Osteoblast (primary cell): ENCODE data around the gene NANOS3. TPM values are rescaled to one million over a fixed set of nuclear protein-coding genes. Genes with fewer than 3 reads are reported as not detected.
A peak's percentile ranks its signal among the peaks of the same experiment; 100 is the strongest.

Experiments used
- DNase-seq: peaks from one replicate; pipeline ENCODE4 v3.0.0; 2011; ENCODE audit warnings: low spot score, mixed read lengths; ENCODE audit not compliant: insufficient read length; ENCODE audit errors: missing footprints
- H2AFZ ChIP-seq: 2 replicates; pipeline ENCODE4 v1.6.0; 2011; ENCODE audit warnings: mild to moderate bottlenecking, low read length
- H3K27ac ChIP-seq: 2 replicates; pipeline ENCODE4 v1.5.1; 2011; ENCODE audit warnings: mild to moderate bottlenecking, low read depth, low read length, moderate library complexity
- H3K27me3 ChIP-seq: 2 replicates; pipeline ENCODE4 v1.6.0; 2012; ENCODE audit warnings: mild to moderate bottlenecking, control low read depth, inconsistent platforms, low read length, moderate library complexity; ENCODE audit not compliant: insufficient read depth
- H3K36me3 ChIP-seq: 2 replicates; pipeline ENCODE4 v1.5.1; 2011; ENCODE audit warnings: mild to moderate bottlenecking, low read length, control low read depth, moderate library complexity; ENCODE audit not compliant: insufficient read depth
- H3K4me1 ChIP-seq: 2 replicates; pipeline ENCODE4 v1.5.1; 2011; ENCODE audit warnings: mild to moderate bottlenecking, low read length, control low read depth, moderate library complexity; ENCODE audit not compliant: insufficient read depth
- H3K4me2 ChIP-seq: 2 replicates; pipeline ENCODE4 v1.6.0; 2011; ENCODE audit warnings: mild to moderate bottlenecking, low read length; ENCODE audit not compliant: insufficient read depth
- H3K4me3 ChIP-seq: fragments of 200-600 bp; sonication (generic); 3 replicates; pipeline ENCODE4 v1.5.1; 2012; ENCODE audit warnings: mild to moderate bottlenecking, low read length, inconsistent platforms; ENCODE audit not compliant: insufficient read depth
- H3K79me2 ChIP-seq: 2 replicates; pipeline ENCODE4 v1.6.0; 2012; ENCODE audit warnings: mild to moderate bottlenecking, low read length, control low read depth, inconsistent platforms; ENCODE audit not compliant: insufficient read depth
- H3K9me3 ChIP-seq: 2 replicates; pipeline ENCODE4 v1.5.1; 2011; ENCODE audit warnings: low read depth, low read length, control low read depth
- H4K20me1 ChIP-seq: 2 replicates; pipeline ENCODE4 v1.6.0; 2012; ENCODE audit warnings: mild to moderate bottlenecking, low read length, control low read depth; ENCODE audit not compliant: insufficient read depth
- total RNA-seq: library from RNA; depleted of rRNA; stranded (reverse); fragments of >200 nt; gene quantifications from 2 replicates; pipeline ENCODE4 v1.2.3, GENCODE V29; 2012
- TF ChIP-seq, protein P1 (sequence below): IDR thresholded peaks from 2 replicates; pipeline ENCODE4 v1.5.1; 2011; ENCODE audit warnings: mild to moderate bottlenecking, low read depth, low read length, moderate library complexity; ENCODE audit errors: extremely low read depth

The NANOS3 gene
- total RNA-seq, 1 donor = not detected

DNA sequence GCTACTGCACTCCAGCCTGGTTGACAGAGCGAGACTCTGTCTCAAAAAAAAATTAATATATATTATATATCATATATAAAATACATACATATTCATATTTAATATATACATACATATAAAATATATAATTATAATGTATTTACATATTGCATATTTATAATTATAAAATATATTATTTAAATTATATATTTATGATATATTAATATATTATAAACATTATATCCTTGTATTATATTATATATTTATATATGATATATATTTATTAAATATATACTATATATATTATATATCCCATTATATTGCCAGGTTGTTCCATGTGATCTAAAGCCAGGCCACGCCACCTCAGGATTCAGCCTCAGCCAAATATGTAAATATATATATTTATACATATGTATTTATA is 19.3 kb downstream of the NANOS3 start:
- no peak overlapping the region for H2AFZ ChIP-seq
- peaks cover 14% of the 10 kb centered on the region for H3K4me1 ChIP-seq
- DNase-seq = no peak
- no peak overlapping the region for H3K27ac ChIP-seq
- H3K79me2 ChIP-seq = no peaks in the 10 kb centered on the region
- H3K36me3 ChIP-seq = no peaks in the 10 kb centered on the region
- no peaks in the 10 kb centered on the region for H4K20me1 ChIP-seq
- H3K4me2 ChIP-seq = no peak overlapping the region
- H3K27me3 ChIP-seq = no peaks in the 10 kb centered on the region
- H3K9me3 ChIP-seq = no peaks in the 10 kb centered on the region
- TF ChIP-seq, protein P1, sequence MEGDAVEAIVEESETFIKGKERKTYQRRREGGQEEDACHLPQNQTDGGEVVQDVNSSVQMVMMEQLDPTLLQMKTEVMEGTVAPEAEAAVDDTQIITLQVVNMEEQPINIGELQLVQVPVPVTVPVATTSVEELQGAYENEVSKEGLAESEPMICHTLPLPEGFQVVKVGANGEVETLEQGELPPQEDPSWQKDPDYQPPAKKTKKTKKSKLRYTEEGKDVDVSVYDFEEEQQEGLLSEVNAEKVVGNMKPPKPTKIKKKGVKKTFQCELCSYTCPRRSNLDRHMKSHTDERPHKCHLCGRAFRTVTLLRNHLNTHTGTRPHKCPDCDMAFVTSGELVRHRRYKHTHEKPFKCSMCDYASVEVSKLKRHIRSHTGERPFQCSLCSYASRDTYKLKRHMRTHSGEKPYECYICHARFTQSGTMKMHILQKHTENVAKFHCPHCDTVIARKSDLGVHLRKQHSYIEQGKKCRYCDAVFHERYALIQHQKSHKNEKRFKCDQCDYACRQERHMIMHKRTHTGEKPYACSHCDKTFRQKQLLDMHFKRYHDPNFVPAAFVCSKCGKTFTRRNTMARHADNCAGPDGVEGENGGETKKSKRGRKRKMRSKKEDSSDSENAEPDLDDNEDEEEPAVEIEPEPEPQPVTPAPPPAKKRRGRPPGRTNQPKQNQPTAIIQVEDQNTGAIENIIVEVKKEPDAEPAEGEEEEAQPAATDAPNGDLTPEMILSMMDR = no peak
- no peak overlapping the region for H3K4me3 ChIP-seq

DNA sequence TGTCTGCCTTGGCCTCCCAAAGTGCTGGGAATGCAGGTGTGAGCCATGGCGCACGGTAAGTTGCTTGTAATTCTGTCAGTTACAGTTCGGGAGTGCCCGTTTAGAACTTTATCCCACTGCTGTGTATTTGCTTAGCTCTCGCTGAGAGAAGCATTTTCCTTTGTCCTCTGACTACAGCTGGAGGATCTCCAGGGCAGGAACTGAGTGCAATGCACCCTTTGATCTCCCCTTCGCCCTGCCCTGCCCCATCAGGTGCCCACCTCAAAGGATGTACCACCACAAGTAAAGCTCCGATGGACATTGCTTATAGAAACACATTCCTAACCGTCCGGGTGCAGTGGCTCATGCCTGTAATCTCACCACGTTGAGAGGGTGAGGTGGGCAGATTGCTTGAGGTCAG is 22.5 kb downstream of the NANOS3 start:
- H4K20me1 ChIP-seq = no peaks in the 10 kb centered on the region
- DNase-seq = no peak
- no peaks in the 10 kb centered on the region for H3K36me3 ChIP-seq

DNA sequence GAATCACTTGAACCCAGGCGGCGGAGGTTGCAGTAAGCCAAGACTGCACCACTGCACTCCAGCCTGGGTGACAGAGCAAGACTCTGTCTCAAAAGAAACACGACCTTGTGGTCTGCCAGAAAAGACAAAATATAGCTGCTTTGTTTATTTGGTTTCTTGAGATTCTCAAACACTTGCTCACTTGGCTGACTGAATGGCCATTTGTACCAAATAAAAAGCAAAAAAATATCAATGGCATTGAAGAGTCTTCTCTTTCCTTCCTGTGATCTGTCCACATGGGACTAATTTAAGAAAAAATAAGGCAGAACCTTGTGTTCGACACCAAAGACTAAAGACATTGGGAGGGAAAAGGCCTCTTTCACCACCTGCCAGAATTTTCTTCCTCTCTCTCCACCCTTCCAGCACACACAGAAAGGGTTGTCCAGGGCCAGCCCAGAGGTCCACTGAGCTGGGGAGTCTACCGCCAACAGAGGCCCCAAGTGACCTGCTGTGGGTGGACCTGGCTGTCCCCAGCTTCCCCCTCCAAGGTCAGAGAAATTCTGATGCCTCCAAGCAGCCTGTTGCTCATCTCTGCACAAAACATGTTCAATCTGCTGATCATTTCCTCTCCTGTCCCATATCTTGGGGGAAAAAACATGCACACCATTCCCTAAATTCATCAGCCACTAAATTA is 23.1 kb downstream of the NANOS3 start:
- Histone ChIP-seq H3K36me3 (no peaks in the 10 kb centered on the region), H3K79me2 (no peaks in the 10 kb centered on the region), H4K20me1 (no peaks in the 10 kb centered on the region), H3K4me1 (peaks cover 14% of the 10 kb centered on the region), H3K9me3 (no peaks in the 10 kb centered on the region), H3K4me3 (no peak overlapping the region), H3K27ac (no peak overlapping the region), H3K4me2 (no peak overlapping the region), H2AFZ (peak overlapping the region; percentile 10), H3K27me3 (no peaks in the 10 kb centered on the region)
- peak; percentile 60 for DNase-seq
- TF ChIP-seq, protein P1 = no peak

More for the DNA sequence above, 22.5 kb downstream of the NANOS3 start:
- Histone ChIP-seq H3K27ac (no peak overlapping the region), H3K4me2 (no peak overlapping the region), H3K79me2 (no peaks in the 10 kb centered on the region), H3K27me3 (no peaks in the 10 kb centered on the region), H2AFZ (no peak overlapping the region), H3K9me3 (no peaks in the 10 kb centered on the region), H3K4me1 (peaks cover 14% of the 10 kb centered on the region), H3K4me3 (no peak overlapping the region)
- TF ChIP-seq, protein P1 = no peak

DNA sequence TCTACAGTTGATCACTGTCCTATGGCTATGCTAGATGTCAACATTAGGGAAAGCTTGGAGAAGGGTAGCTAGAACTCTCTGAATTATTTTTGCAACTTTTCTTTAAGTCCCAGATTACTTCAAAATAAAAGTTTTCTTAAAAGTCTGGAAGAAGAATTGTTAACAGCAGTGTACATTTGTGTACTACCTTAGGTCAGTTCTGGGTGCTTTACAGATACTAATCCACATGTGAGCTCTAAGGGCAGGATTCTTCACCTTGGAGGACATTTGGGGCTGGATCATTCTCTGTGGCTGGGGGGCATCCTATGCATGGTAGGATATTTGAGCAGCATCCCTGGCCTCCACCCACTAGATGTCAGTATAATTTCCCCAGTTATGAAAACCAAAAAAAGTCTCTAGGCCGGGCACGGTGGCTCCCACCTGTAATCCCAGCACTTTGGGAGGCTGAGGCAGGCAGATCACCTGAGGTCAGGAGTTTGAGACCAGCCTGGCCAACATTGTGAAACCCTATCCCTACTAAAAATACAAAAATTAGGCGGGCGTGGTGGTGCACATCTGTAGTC is 26.1 kb downstream of the NANOS3 start:
- DNase-seq = peak; percentile 51
- no peak overlapping the region for H3K27ac ChIP-seq
- H3K27me3 ChIP-seq = no peaks in the 10 kb centered on the region
- no peak overlapping the region for H3K4me2 ChIP-seq
- H3K79me2 ChIP-seq = no peaks in the 10 kb centered on the region
- H4K20me1 ChIP-seq = no peaks in the 10 kb centered on the region
- no peak overlapping the region for H2AFZ ChIP-seq
- H3K4me1 ChIP-seq = peaks cover 18% of the 10 kb centered on the region
- H3K4me3 ChIP-seq = no peak overlapping the region
- no peaks in the 10 kb centered on the region for H3K36me3 ChIP-seq
- TF ChIP-seq, protein P1 = peak; percentile 40
- H3K9me3 ChIP-seq = no peaks in the 10 kb centered on the region
